ENCODE results near the gene PRKG2. TPM values are rescaled to one million over a fixed set of nuclear protein-coding genes. Genes with fewer than 3 reads are reported as not detected.

Gene PRKG2
- total and polyA plus RNA-seq, 2 donors (not counting 3 experiments of a cell fraction or from before 2014, with no cell fraction given), result not detected

DNA sequence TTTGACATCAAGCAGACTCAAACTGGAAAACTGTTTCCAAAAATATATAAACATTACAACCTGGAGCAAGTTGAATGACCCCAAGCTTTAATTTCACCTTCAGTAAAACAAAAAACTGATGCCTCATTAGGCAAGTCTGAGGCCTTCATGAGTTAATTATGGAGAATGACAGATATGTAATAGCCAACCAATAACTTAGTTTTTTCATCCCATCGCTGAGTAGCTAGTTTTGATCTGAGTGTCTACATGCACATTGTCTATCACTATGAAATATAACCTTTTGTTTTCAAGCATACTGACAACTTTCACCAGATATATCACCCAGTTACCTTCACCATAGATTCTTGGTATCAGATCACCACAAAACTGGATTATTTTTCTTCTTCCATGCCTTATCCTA is 16.4 kb downstream of the PRKG2 start:
- POLR2A ChIA-PET, result no interaction called here
- CTCF ChIA-PET, result no interaction called here

More for the DNA sequence above, 16.4 kb downstream of the PRKG2 start:
- no TSS peak for BruUV-seq (replicated peaks)
- TF ChIP-seq POLR2AphosphoS5 (IDR thresholded peaks at IDR 0.05; ENCODE audit: insufficient read depth, low read depth, low read length), result no peak
- TF ChIP-seq EZH2 (IDR thresholded peaks at IDR 0.05; ENCODE audit: borderline replicate concordance, low read depth, low read length, severe bottlenecking), result no peak
- TF ChIP-seq GATA2 (IDR thresholded peaks at IDR 0.05; ENCODE audit: insufficient read depth, insufficient read length, low read depth, low read length), result no peak
- no peak for TF ChIP-seq MYC (IDR thresholded peaks at IDR 0.05; ENCODE audit: low read depth, low read length)
- no peak for TF ChIP-seq POLR2A (IDR thresholded peaks at IDR 0.05; ENCODE audit: low read depth, low read length)
- TF ChIP-seq FOS (IDR thresholded peaks at IDR 0.05; ENCODE audit: borderline replicate concordance, insufficient read depth, low read length), result no peak
- no peak for TF ChIP-seq CTCF (IDR thresholded peaks at IDR 0.05; ENCODE audit: extremely low read depth in 1 of 2, insufficient read depth in 1 of 2, low read depth in 1 of 2, low read length in 2 of 2)
- TF ChIP-seq MAX (IDR thresholded peaks at IDR 0.05; ENCODE audit: insufficient read depth, insufficient read length), result no peak
- no peak for TF ChIP-seq JUN (IDR thresholded peaks at IDR 0.05; ENCODE audit: borderline replicate concordance, insufficient read depth, insufficient read length, low read depth)
- intact Hi-C loops (cut with micrococcal nuclease), result no loop called here
- Histone ChIP-seq H3K27me3 (ENCODE audit: control insufficient read depth in 2 of 2, insufficient read depth in 2 of 2, low read length in 2 of 2) (no peaks in the 10 kb centered on the region), H4K20me1 (replicated peaks; ENCODE audit: control insufficient read depth, extremely low read depth, insufficient read depth, low read length) (no peaks in the 10 kb centered on the region), H2AFZ (ENCODE audit: low read depth, low read length) (no peak overlapping the region), H3K36me3 (ENCODE audit: control insufficient read depth in 2 of 2, extremely low read depth in 1 of 2, insufficient read depth in 2 of 2, low read length in 2 of 2) (no peaks in the 10 kb centered on the region), H3K9ac (replicated peaks; ENCODE audit: extremely low read depth, insufficient read depth, low read length) (no peak overlapping the region), H3K9me3 (replicated peaks; ENCODE audit: control insufficient read depth, insufficient read depth, low read length) (no peaks in the 10 kb centered on the region), H3K4me3 (replicated peaks in 1 of 3; ENCODE audit: insufficient read depth in 1 of 3, low read depth in 1 of 3, low read length in 3 of 3) (no peak overlapping the region), H3K4me1 (ENCODE audit: control insufficient read depth, extremely low read depth, insufficient read depth, low read length) (no peaks in the 10 kb centered on the region), H3K9me1 (replicated peaks; ENCODE audit: control insufficient read depth, extremely low read depth, insufficient read depth, low read length) (no peaks in the 10 kb centered on the region), H3K79me2 (ENCODE audit: control insufficient read depth, insufficient read depth, low read length) (no peaks in the 10 kb centered on the region), H3K4me2 (ENCODE audit: insufficient read depth, low read length) (no peak overlapping the region), H3K27ac (ENCODE audit: insufficient read depth, low read depth, low read length) (no peak overlapping the region)
- dilution Hi-C loops (cut with MboI; ENCODE audit: extremely low pct_ligation_motif_present, low sequenced_read_pairs), result no loop called here
- FAIRE-seq (no peak), DNase-seq (ENCODE audit: low read depth, low spot score) (no peak)

Data from endothelial cell of umbilical vein (primary cell).